ENCODE results near the gene KLC1. TPM values are rescaled to one million over a fixed set of nuclear protein-coding genes. Genes with fewer than 3 reads are reported as not detected.

The KLC1 gene
- total and polyA plus RNA-seq, 2 of the 8 experiments (the other 6 are each of a cell fraction or from before 2014, with no cell fraction given): 84.6 to 134 TPM

DNA sequence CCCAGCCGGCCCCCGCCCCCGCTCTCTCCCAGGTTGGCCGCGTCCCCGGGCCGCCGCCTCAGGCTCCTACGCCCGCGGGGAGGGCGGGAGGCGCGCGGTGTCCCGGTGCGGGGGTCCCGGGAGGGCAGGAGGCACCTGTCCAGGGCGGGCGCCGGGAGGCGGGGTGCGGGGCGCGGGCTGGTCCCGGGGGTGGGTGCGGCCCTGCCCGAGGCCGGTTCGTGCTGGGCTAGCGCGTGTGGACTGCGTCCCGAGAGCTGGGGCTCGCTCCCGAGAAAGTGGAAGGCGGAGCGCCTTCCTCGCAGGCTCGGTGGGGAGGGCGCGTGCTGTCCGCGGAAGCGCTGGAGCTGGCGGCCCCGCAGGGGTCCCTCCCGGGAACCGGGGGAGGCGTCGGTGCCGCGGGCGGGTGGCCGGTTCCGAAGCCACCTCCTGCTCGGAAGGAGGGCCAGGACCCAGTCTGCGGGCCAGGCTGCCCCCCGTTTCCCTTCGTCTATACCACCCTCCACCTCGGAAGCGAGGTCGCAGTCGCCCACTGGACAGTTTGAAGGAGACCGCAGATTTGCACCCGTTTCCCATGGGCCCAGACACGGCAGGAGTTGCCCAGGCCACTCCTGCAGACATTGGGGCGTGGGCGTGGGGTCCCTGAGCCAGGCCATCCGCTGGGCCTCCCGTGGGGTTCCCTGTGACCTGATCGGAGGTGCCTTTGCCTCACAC is 87.2 kb downstream of the KLC1 start:
- Histone ChIP-seq H3K4me3 (ENCODE audit: extremely low read depth in 1 of 4, insufficient read depth in 2 of 4, low read depth in 3 of 4, low read length in 4 of 4) (peak overlapping the region; percentile 60 to 84 (median 66)), H3K9me3 (ENCODE audit: insufficient read depth in 2 of 2, low read depth in 1 of 2, low read length in 1 of 2) (no peaks in the 10 kb centered on the region), H2BK20ac (ENCODE audit: low read length) (no peak overlapping the region), H4K91ac (replicated peaks; ENCODE audit: insufficient read length, low read length) (no peak overlapping the region), H3K27ac (ENCODE audit: low read depth, low read length) (no peak overlapping the region), H2BK12ac (ENCODE audit: low read depth, low read length) (no peak overlapping the region), H3K18ac (ENCODE audit: extremely low read depth, low read length) (no peak overlapping the region; the same call in 1 of the 2 replicates), H3K4me1 (replicated peaks in 1 of 4; ENCODE audit: control insufficient read depth in 3 of 4, insufficient read depth in 4 of 4, low read length in 3 of 4) (peaks cover 0 to 17% (median 8%) of the 10 kb centered on the region in 4 experiments; a peak in 6 of 7 replicates), H3K79me1 (ENCODE audit: low read depth, low read length) (peaks cover 25% of the 10 kb centered on the region), H3K23me2 (ENCODE audit: low read depth, low read length) (peaks cover 4% of the 10 kb centered on the region; the same call in 1 of the 2 replicates), H2BK120ac (replicated peaks; ENCODE audit: low read depth, low read length) (no peak overlapping the region), H2AK5ac (ENCODE audit: low read depth, low read length) (no peak overlapping the region), H3K79me2 (ENCODE audit: control insufficient read depth in 1 of 2, insufficient read depth in 2 of 2, low read length in 2 of 2) (peaks cover 0 to 62% of the 10 kb centered on the region in 2 experiments; a peak in 3 of 4 replicates), H3K23ac (ENCODE audit: insufficient read length) (no peak overlapping the region), H4K8ac (ENCODE audit: extremely low read depth, insufficient read depth, low read length) (no peak overlapping the region), H3K14ac (ENCODE audit: insufficient read length) (no peak overlapping the region), H2BK15ac (ENCODE audit: low read length) (no peak overlapping the region), H3K4me2 (ENCODE audit: insufficient read depth in 1 of 2, low read depth in 2 of 2, low read length in 2 of 2) (peak overlapping the region; percentile 66 to 72), H2AFZ (ENCODE audit: low read length) (no peak overlapping the region), H3K27me3 (replicated peaks in 1 of 4; ENCODE audit: control insufficient read depth in 3 of 4, extremely low read depth in 1 of 4, insufficient read depth in 3 of 4, low read length in 3 of 4) (no peaks in the 10 kb centered on the region), H4K20me1 (replicated peaks in 1 of 2; ENCODE audit: control insufficient read depth in 1 of 2, insufficient read depth in 2 of 2, low read length in 2 of 2) (peaks cover 17 to 39% of the 10 kb centered on the region in 2 experiments), H3K9ac (replicated peaks in 1 of 4; ENCODE audit: extremely low read depth in 1 of 4, low read depth in 3 of 4, low read length in 3 of 4) (peak overlapping the region; percentile 29 to 82 (median 46); a peak in 6 of 7 replicates), H4K5ac (ENCODE audit: insufficient read length, low read depth, low read length) (no peak overlapping the region), H3K36me3 (ENCODE audit: control insufficient read depth in 2 of 4, insufficient read depth in 4 of 4, low read length in 3 of 4) (peaks cover 0 to 4% (median 0%) of the 10 kb centered on the region in 4 experiments; a peak in 3 of 8 replicates), H2BK5ac (ENCODE audit: low read depth, low read length) (no peak overlapping the region), H3K4ac (replicated peaks; ENCODE audit: insufficient read length, low read depth, low read length) (no peak overlapping the region), H3K56ac (replicated peaks; ENCODE audit: insufficient read length, low read depth, low read length) (peak overlapping the region; percentile 89)
- 14% methylated on average over 23 of the region's 72 CpGs; no CpG with 5 or more reads in 1 of the 2 experiments for WGBS, 2 experiments (ENCODE audit: extremely low coverage in 1 of 2, insufficient coverage in 1 of 2, insufficient read length in 1 of 2, insufficient replicate concordance in 2 of 2, low coverage in 1 of 2, low lambda C conversion rate in 2 of 2, missing lambda C conversion rate in 1 of 2)
- POLR2A ChIA-PET (ENCODE audit: partially characterized antibody): interaction anchor here (0.8 to 2.0 kb wide), 13 partner anchors 9 to 284 kb away, joined by 3 to 11 read pairs (median 3); partner anchors contain the start of gene BAG5
- CTCF ChIA-PET (ENCODE audit: partially characterized antibody): interaction anchor here (0.6 kb wide), 1 partner anchor 798 kb away, joined by 3 read pairs; no protein-coding TSS in a partner anchor
- no peak for DNase-seq (ENCODE audit: low read depth in 1 of 2, low spot score in 2 of 2)
- TF ChIP-seq GABPA (IDR thresholded peaks at IDR 0.05; ENCODE audit: borderline replicate concordance, insufficient read depth, low read length) (0 out of 2 replicates have a peak, but pooled peaks have one; percentile 6), RFX5 (IDR thresholded peaks at IDR 0.05; ENCODE audit: borderline replicate concordance, low read depth, low read length) (no peak), TBP (IDR thresholded peaks at IDR 0.05; ENCODE audit: low read depth, low read length) (no peak), KDM4A (IDR thresholded peaks at IDR 0.05; ENCODE audit: low read depth, low read length, severe bottlenecking) (peak; percentile 45)
- no peak for FAIRE-seq
